Smooth muscle cell (in vitro differentiated cells): Measurements from ENCODE around the gene NDOR1. TPM values are rescaled to one million over a fixed set of nuclear protein-coding genes. Genes with fewer than 3 reads are reported as not detected.

Experiments
- DNase-seq: peaks from one replicate; lab custom pipeline; 2025; ENCODE audit not compliant: unreplicated experiment; lab: John Stamatoyannopoulos, UW
- H2AFZ ChIP-seq: fragments of 200-600 bp; sonication (generic); 2 replicates; pipeline ENCODE4 v1.6.0; 2016; ENCODE audit warnings: antibody characterized with exemption, low read depth, mild to moderate bottlenecking
- H3F3A ChIP-seq: fragments of 200-600 bp; sonication (generic); 2 replicates; pipeline ENCODE4 v1.6.0; 2017; ENCODE audit warnings: antibody characterized with exemption, low read depth
- H3K27ac ChIP-seq: fragments of 200-600 bp; sonication (generic); 2 replicates; pipeline ENCODE4 v1.5.1; 2016; ENCODE audit warnings: low read depth, mild to moderate bottlenecking
- H3K27me3 ChIP-seq: fragments of 200-600 bp; sonication (generic); 2 replicates; pipeline ENCODE4 v1.6.1; 2016; ENCODE audit warnings: low read depth, mild to moderate bottlenecking
- H3K36me3 ChIP-seq: fragments of 200-600 bp; sonication (generic); 2 replicates; pipeline ENCODE4 v1.5.1; 2016; ENCODE audit warnings: low read depth
- H3K4me1 ChIP-seq: fragments of 200-600 bp; sonication (generic); 2 replicates; pipeline ENCODE4 v1.5.1; 2016; ENCODE audit warnings: low read depth
- H3K4me2 ChIP-seq: fragments of 200-600 bp; sonication (generic); 2 replicates; pipeline ENCODE4 v1.6.0; 2016; ENCODE audit warnings: mild to moderate bottlenecking
- H3K4me3 ChIP-seq: fragments of 200-600 bp; sonication (generic); 2 replicates; pipeline ENCODE4 v1.5.1; 2016; ENCODE audit warnings: mild to moderate bottlenecking
- H3K79me2 ChIP-seq: fragments of 200-600 bp; sonication (generic); 2 replicates; pipeline ENCODE4 v1.6.0; 2016; ENCODE audit warnings: low read depth, mild to moderate bottlenecking
- H3K9ac ChIP-seq: fragments of 200-600 bp; sonication (generic); 2 replicates; pipeline ENCODE4 v1.6.0; 2016; ENCODE audit warnings: low read depth
- H3K9me3 ChIP-seq: fragments of 200-600 bp; sonication (generic); replicated peaks from 2 replicates; pipeline ENCODE4 v1.5.1; 2016; ENCODE audit warnings: low read depth
- H4K20me1 ChIP-seq: fragments of 200-600 bp; sonication (generic); 2 replicates; pipeline ENCODE4 v1.6.0; 2016; ENCODE audit warnings: low read depth
- WGBS: methylation state at CpG from one replicate; pipeline ENCODE4 v1.1.7; 2016; ENCODE audit warnings: low lambda C conversion rate; 5-methylcytosine and 5-hydroxymethylcytosine counted together
- polyA plus RNA-seq: library from polyadenylated mRNA; unstranded; fragments of >200 nt; fragmentation: Nextera tagmentation; extraction: Ambion mirVana; gene quantifications from 2 replicates; pipeline ENCODE4 v1.2.1, GENCODE V29; 2016
- total RNA-seq: library from RNA; depleted of rRNA; stranded (reverse); fragments of >200 nt; gene quantifications from 2 replicates; pipeline ENCODE4 v1.2.3, GENCODE V29; 2014
- TF ChIP-seq, protein P1 (sequence below): fragments of 200-600 bp; sonication (generic); IDR thresholded peaks from 2 replicates; pipeline ENCODE4 v1.5.1; 2017; ENCODE audit warnings: borderline replicate concordance, mild to moderate bottlenecking, antibody characterized with exemption; ENCODE audit not compliant: insufficient read depth, poor library complexity, severe bottlenecking

NDOR1 gene
- total and polyA plus RNA-seq, 2 experiments from 2014 or later, result 6.5 to 7.7 TPM

DNA sequence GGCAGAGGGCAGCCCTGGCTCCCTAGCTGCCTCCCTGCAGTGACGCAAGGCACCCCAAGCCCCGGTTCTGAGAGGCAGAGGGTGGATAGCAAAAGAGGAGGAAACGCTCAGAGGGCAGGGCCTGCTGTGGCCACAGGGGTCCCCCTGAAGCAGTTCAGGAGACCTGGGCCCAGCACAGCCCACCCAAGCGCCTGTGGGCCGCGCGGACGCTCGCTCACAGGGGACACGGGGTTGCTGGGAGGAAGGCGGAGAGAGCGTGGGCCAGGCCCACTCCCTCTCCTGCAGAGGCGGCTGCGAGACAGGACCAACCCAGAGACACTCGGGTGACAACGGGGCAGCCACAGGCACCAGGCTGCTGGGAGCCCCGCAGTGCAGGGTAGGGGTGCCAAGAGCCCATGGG, 25.7 kb upstream of the NDOR1 start:
- DNase-seq, result no peak
- Histone ChIP-seq H2AFZ (no peak overlapping the region), H4K20me1 (no peaks in the 10 kb centered on the region), H3K27me3 (no peaks in the 10 kb centered on the region), H3K4me1 (no peaks in the 10 kb centered on the region), H3K27ac (no peak overlapping the region), H3K9ac (no peak overlapping the region), H3K79me2 (no peaks in the 10 kb centered on the region), H3K4me3 (no peak overlapping the region), H3F3A (no peaks in the 10 kb centered on the region), H3K36me3 (no peaks in the 10 kb centered on the region), H3K4me2 (no peak overlapping the region), H3K9me3 (no peaks in the 10 kb centered on the region)
- TF ChIP-seq, protein P1, sequence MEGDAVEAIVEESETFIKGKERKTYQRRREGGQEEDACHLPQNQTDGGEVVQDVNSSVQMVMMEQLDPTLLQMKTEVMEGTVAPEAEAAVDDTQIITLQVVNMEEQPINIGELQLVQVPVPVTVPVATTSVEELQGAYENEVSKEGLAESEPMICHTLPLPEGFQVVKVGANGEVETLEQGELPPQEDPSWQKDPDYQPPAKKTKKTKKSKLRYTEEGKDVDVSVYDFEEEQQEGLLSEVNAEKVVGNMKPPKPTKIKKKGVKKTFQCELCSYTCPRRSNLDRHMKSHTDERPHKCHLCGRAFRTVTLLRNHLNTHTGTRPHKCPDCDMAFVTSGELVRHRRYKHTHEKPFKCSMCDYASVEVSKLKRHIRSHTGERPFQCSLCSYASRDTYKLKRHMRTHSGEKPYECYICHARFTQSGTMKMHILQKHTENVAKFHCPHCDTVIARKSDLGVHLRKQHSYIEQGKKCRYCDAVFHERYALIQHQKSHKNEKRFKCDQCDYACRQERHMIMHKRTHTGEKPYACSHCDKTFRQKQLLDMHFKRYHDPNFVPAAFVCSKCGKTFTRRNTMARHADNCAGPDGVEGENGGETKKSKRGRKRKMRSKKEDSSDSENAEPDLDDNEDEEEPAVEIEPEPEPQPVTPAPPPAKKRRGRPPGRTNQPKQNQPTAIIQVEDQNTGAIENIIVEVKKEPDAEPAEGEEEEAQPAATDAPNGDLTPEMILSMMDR, result no peak
- WGBS, result 97% methylated on average over 17 of the region's 17 CpGs

DNA sequence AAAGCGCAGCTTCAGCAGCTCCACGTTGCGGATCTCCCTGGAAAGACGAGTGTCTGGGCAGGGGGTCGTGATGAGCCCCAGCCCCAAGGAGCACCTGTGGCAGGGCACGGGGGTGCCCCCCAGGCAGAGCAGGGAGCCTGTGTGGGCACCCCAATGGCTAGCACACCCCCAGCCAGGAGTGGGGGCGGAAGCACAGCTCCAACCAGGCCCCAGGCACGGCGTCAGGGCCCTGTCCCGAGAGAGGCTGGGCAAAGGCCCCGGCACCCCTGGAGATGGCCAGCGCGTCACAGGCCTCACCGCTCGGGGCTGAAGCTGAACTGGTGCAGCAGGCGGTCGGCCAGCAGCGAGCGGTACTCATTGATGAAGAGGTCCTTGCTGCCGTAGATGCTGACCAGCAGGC, 25.0 kb upstream of the NDOR1 start:
- 96% methylated on average over 18 of the region's 20 CpGs for WGBS
- Histone ChIP-seq H3K4me1 (no peaks in the 10 kb centered on the region), H3K27me3 (no peaks in the 10 kb centered on the region), H3K4me3 (no peak overlapping the region), H4K20me1 (no peaks in the 10 kb centered on the region), H3K4me2 (no peak overlapping the region), H3K36me3 (no peaks in the 10 kb centered on the region), H3K27ac (no peak overlapping the region), H2AFZ (no peak overlapping the region), H3K9me3 (no peaks in the 10 kb centered on the region), H3F3A (no peaks in the 10 kb centered on the region), H3K79me2 (no peaks in the 10 kb centered on the region), H3K9ac (no peak overlapping the region)
- TF ChIP-seq, protein P1, result no peak
- DNase-seq, result no peak

DNA sequence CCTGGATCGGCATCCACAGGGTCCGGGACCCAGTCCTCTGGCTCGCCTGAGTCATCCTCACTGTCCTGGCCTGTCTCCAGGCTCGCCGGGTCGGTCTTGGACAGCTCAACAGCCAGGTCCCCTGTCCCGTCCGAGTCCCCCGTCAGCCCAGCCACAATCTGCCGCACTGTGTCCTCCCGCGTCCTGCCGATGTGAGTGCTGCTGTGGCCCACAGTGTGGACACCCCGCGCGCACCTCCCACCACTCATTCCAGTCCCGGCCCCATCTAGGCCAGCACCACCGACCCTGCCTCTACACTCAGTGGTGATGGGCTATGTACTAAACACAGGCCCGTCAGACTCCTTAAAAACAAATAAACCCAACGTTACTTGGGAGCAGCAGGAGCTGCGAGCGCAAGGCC, 23.8 kb upstream of the NDOR1 start:
- Histone ChIP-seq H3K27ac (no peak overlapping the region), H3K4me1 (peaks cover under 1% of the 10 kb centered on the region), H3K79me2 (peaks cover 10% of the 10 kb centered on the region), H3K36me3 (no peaks in the 10 kb centered on the region), H3K4me3 (no peak overlapping the region), H3K4me2 (no peak overlapping the region), H4K20me1 (no peaks in the 10 kb centered on the region), H3K27me3 (no peaks in the 10 kb centered on the region), H3K9me3 (no peaks in the 10 kb centered on the region), H2AFZ (no peak overlapping the region), H3F3A (no peaks in the 10 kb centered on the region), H3K9ac (no peak overlapping the region)
- DNase-seq, result no peak
- TF ChIP-seq, protein P1, result no peak
- 93% methylated on average over 22 of the region's 22 CpGs for WGBS

DNA sequence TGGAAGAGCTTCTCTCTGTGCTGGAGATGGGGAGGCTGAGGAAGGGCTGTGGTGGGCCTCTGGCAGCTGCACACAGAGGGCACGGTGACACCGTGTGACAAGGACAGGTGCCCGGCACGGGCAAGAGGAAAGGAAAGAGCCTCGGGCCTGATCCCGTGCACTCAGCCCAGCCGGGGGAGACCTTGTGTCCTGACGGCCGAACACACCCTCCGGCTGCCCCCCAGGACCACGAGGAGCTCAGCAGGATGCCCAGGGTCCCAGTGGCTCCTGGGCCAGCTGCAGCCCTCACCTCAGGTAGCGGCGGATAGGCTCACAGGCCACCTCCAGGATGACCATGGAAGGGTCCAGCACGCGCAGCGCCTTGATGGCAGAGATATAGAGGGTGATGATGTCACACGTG, 22.7 kb upstream of the NDOR1 start:
- no peaks in the 10 kb centered on the region for H3K36me3 ChIP-seq
- H3K4me3 ChIP-seq, result no peak overlapping the region
- no peak overlapping the region for H3K4me2 ChIP-seq
- H3K4me1 ChIP-seq, result peaks cover 12% of the 10 kb centered on the region
- 95% methylated on average over 17 of the region's 17 CpGs for WGBS
- H3K27me3 ChIP-seq, result no peaks in the 10 kb centered on the region
- no peaks in the 10 kb centered on the region for H3K9me3 ChIP-seq
- no peak for DNase-seq
- H3K79me2 ChIP-seq, result peaks cover 21% of the 10 kb centered on the region
- no peak overlapping the region for H2AFZ ChIP-seq
- H4K20me1 ChIP-seq, result no peaks in the 10 kb centered on the region
- H3F3A ChIP-seq, result no peaks in the 10 kb centered on the region
- no peak overlapping the region for H3K27ac ChIP-seq
- H3K9ac ChIP-seq, result no peak overlapping the region
- TF ChIP-seq, protein P1, result no peak
